Kidney (tissue), 14 donors: Measurements from ENCODE around the gene CMTM4. TPM values are rescaled to one million over a fixed set of nuclear protein-coding genes. Genes with fewer than 3 reads are reported as not detected.

Experiments used
- DNase-seq, 5 donors: peaks; one replicate each; pipeline ENCODE4 v3.0.0-alpha.2; 2013 to 2020
- FAIRE-seq: peaks from 2 replicates; lab custom pipeline; 2012; peaks lifted over from hg19 to GRCh38; lab: Jason Lieb, UNC
- H3K27ac ChIP-seq, 2 donors: one replicate each; pipeline ENCODE4 v1.7.0; 2013; ENCODE audit warnings: low read depth in 2 of 2, low read length in 2 of 2, inconsistent platforms in 1 of 2
- H3K27me3 ChIP-seq: one replicate; pipeline ENCODE4 v1.7.1; 2013; ENCODE audit warnings: low read length, inconsistent platforms; ENCODE audit not compliant: control insufficient read depth, insufficient read depth
- H3K36me3 ChIP-seq, 3 donors: one replicate each; pipeline versions ENCODE4 v1.7.0 to v1.7.1; 2013; ENCODE audit warnings: low read length in 3 of 3, control low read depth in 1 of 3, inconsistent platforms in 1 of 3; ENCODE audit not compliant: insufficient read depth in 3 of 3, control insufficient read depth in 2 of 3
- H3K4me1 ChIP-seq, 3 donors: one replicate each; pipeline versions ENCODE4 v1.7.0 to v1.7.1; 2013; ENCODE audit warnings: low read length in 3 of 3, inconsistent platforms in 1 of 3, low read depth in 1 of 3; ENCODE audit not compliant: control insufficient read depth in 2 of 3, insufficient read depth in 2 of 3
- H3K4me3 ChIP-seq, 3 donors: one replicate each; pipeline versions ENCODE4 v1.7.0 to v1.8.1; 2013; ENCODE audit warnings: low read length in 3 of 3, control low read depth in 1 of 3, inconsistent platforms in 1 of 3
- H3K9ac ChIP-seq, 3 donors: one replicate each; pipeline versions ENCODE4 v1.7.0 to v1.7.1; 2013; ENCODE audit warnings: low read length in 3 of 3, control low read depth in 1 of 3, inconsistent platforms in 1 of 3
- H3K9me3 ChIP-seq, 3 donors: one replicate each; pipeline versions ENCODE4 v1.7.0 to v1.7.1; 2013; ENCODE audit warnings: low read length in 3 of 3, control low read depth in 1 of 3, inconsistent platforms in 1 of 3; ENCODE audit not compliant: control insufficient read depth in 2 of 3, insufficient read depth in 1 of 3
- CTCF ChIP-seq: IDR thresholded peaks from 3 replicates; pipeline ENCODE4 v1.5.1; 2012; ENCODE audit warnings: mild to moderate bottlenecking, moderate library complexity, borderline replicate concordance; ENCODE audit not compliant: insufficient read depth; ENCODE audit errors: extremely low read depth
- intact Hi-C: fragments of 100-400 bp; cut with DNase I; formaldehyde crosslinking; loops from one replicate; pipeline ENCODE4 v1.11.1; 2022
- polyA plus RNA-seq: library from polyadenylated mRNA; stranded (reverse); fragments of 350-450 nt; fragmentation: Illumina TruSeq; extraction: RNeasy Lipid Tissue Mini Kit (QIAGEN cat#74804); gene quantifications from one replicate; pipeline ENCODE4 v1.2.3, GENCODE V29; 2014; ENCODE audit warnings: low read depth, low replicate concordance; ENCODE audit not compliant: insufficient read depth
- total RNA-seq: library from RNA; stranded (reverse); fragmentation: NEBNext Ultra II Directional; extraction: Animal tissue kit (Norgen Biotek cat#: 25700); gene quantifications from one replicate; pipeline ENCODE4 v1.2.1, GENCODE V29; 2021
- donor health status: control.
- donor health status: control.
- donor health status: control.
- donor health status: control.
- donor health status: control.
- donor health status: DM: yes; HTN: yes; CAD: no.
- donor health status: Normal renal cell carcinoma (clear cell type).

CMTM4 gene
- total and polyA plus RNA-seq, 2 donors from 2014 or later = 43.2 to 82.2 TPM

- H3K9me3 ChIP-seq = no peaks in the 10 kb centered on the region
- H3K9ac ChIP-seq = no peak overlapping the region
- H3K36me3 ChIP-seq = no peaks in the 10 kb centered on the region
- H3K27ac ChIP-seq = no peak overlapping the region
- H3K4me3 ChIP-seq = no peak overlapping the region
- no peaks in the 10 kb centered on the region for H3K27me3 ChIP-seq
- intact Hi-C loops = no loop called here
- FAIRE-seq = no peak
- peaks cover 0 to 12% (median 4%) of the 10 kb centered on the region in 3 donors for H3K4me1 ChIP-seq
- DNase-seq = no peak
- no peak for TF ChIP-seq CTCF
Measured at GRCh38 chr16:66647866-66648265, 48.7 kb downstream of the CMTM4 start.

- Histone ChIP-seq H3K27me3 (no peaks in the 10 kb centered on the region), H3K4me1 (peaks cover 0 to 3% (median 0%) of the 10 kb centered on the region in 3 donors), H3K9me3 (no peaks in the 10 kb centered on the region), H3K4me3 (no peak overlapping the region), H3K36me3 (no peaks in the 10 kb centered on the region), H3K9ac (no peak overlapping the region), H3K27ac (no peak overlapping the region)
- no peak for TF ChIP-seq CTCF
- FAIRE-seq (no peak), DNase-seq (no peak)
- intact Hi-C loops = no loop called here
Measured at GRCh38 chr16:66641387-66641786, 55.2 kb downstream of the CMTM4 start.

GRCh38 chr16:66640724-66641314 is 55.7 kb downstream of the CMTM4 start:
- no peak overlapping the region for H3K4me3 ChIP-seq
- no peaks in the 10 kb centered on the region for H3K27me3 ChIP-seq
- DNase-seq (no peak), FAIRE-seq (no peak)
- no peak overlapping the region for H3K9ac ChIP-seq
- no peak for TF ChIP-seq CTCF
- H3K9me3 ChIP-seq = no peaks in the 10 kb centered on the region
- peaks cover 0 to 5% (median 0%) of the 10 kb centered on the region in 3 donors for H3K4me1 ChIP-seq
- H3K27ac ChIP-seq = no peak overlapping the region
- intact Hi-C loops = no loop called here
- H3K36me3 ChIP-seq = no peaks in the 10 kb centered on the region
